AG04450 (cell line): ENCODE data around the gene CACNB3. TPM values are rescaled to one million over a fixed set of nuclear protein-coding genes. Genes with fewer than 3 reads are reported as not detected.

Experiments used
- CTCF ChIA-PET: fragments of 300-600, 350-600 bp; formaldehyde crosslinking; extraction: SDS; loops from one replicate; lab custom pipeline; 2022; ENCODE audit warnings: antibody characterized with exemption, inconsistent platforms; lab: Charles Lee
- POLR2A ChIA-PET: fragments of 350-600 bp; formaldehyde crosslinking; extraction: SDS; loops from one replicate; lab custom pipeline; 2021; ENCODE audit warnings: antibody characterized with exemption, inconsistent platforms; lab: Yijun Ruan, JAX
- DNase-seq: peaks from one replicate; pipeline ENCODE4 v3.0.0-alpha.2; 2011; ENCODE audit warnings: low read depth, low spot score
- H3K27ac ChIP-seq: one replicate; pipeline ENCODE4 v1.5.1; 2012; ENCODE audit warnings: low read depth, low read length, control low read depth
- H3K27me3 ChIP-seq: one replicate; pipeline ENCODE4 v1.6.0; 2012; ENCODE audit warnings: low read length; ENCODE audit not compliant: control insufficient read depth, insufficient read depth
- H3K4me3 ChIP-seq: 2 replicates; pipeline ENCODE4 v1.5.1; 2011; ENCODE audit warnings: mild to moderate bottlenecking, low read depth, low read length, control low read depth
- H3K9me3 ChIP-seq: 2 replicates; pipeline ENCODE4 v1.5.1; 2012; ENCODE audit warnings: low read length; ENCODE audit not compliant: control insufficient read depth, insufficient read depth
- CTCF ChIP-seq: IDR thresholded peaks from 2 replicates; pipeline ENCODE4 v1.5.1; 2011; ENCODE audit warnings: low read depth, low read length, control low read depth, inconsistent platforms
- polyA plus RNA-seq: library from polyadenylated mRNA; depleted of rRNA; stranded (reverse); fragments of >200 nt; gene quantifications from 2 replicates; pipeline ENCODE4 v1.2.3, GENCODE V29; 2011

The CACNB3 gene
- polyA plus RNA-seq, 1 experiment, result 44.9 TPM

GRCh38 chr12:48773686-48774085 is 44.6 kb upstream of the CACNB3 start:
- no peaks in the 10 kb centered on the region for H3K27me3 ChIP-seq
- CTCF ChIA-PET, result interaction anchor here (1.9 kb wide), 1 partner anchor 20 kb away, joined by 15 read pairs; no protein-coding TSS in a partner anchor
- no peak overlapping the region for H3K27ac ChIP-seq
- H3K4me3 ChIP-seq, result no peak overlapping the region
- DNase-seq, result no peak
- POLR2A ChIA-PET, result no interaction called here
- no peak for TF ChIP-seq CTCF
- H3K9me3 ChIP-seq, result no peaks in the 10 kb centered on the region

- CTCF ChIA-PET, result interaction anchor here (1.6 kb wide), 1 partner anchor 21 kb away, joined by 4 read pairs; no protein-coding TSS in a partner anchor
- POLR2A ChIA-PET, result no interaction called here
- no peak for TF ChIP-seq CTCF
- no peaks in the 10 kb centered on the region for H3K9me3 ChIP-seq
- H3K4me3 ChIP-seq, result no peak overlapping the region
- H3K27me3 ChIP-seq, result no peaks in the 10 kb centered on the region
- no peak overlapping the region for H3K27ac ChIP-seq
- DNase-seq, result no peak
Observed at GRCh38 chr12:48774516-48774915, 43.8 kb upstream of the CACNB3 start.

GRCh38 chr12:48775299-48775698 is 43.0 kb upstream of the CACNB3 start:
- no peaks in the 10 kb centered on the region for H3K9me3 ChIP-seq
- DNase-seq, result no peak
- POLR2A ChIA-PET, result no interaction called here
- TF ChIP-seq CTCF, result no peak
- H3K27me3 ChIP-seq, result no peaks in the 10 kb centered on the region
- H3K4me3 ChIP-seq, result no peak overlapping the region
- H3K27ac ChIP-seq, result no peak overlapping the region
- CTCF ChIA-PET, result interaction anchor here (1.6 kb wide), 1 partner anchor 22 kb away, joined by 4 read pairs; no protein-coding TSS in a partner anchor

- DNase-seq, result no peak
- ChIA-PET POLR2A (no interaction called here), CTCF (interaction anchor here (1.6 kb wide), 1 partner anchor 23 kb away, joined by 4 read pairs; no protein-coding TSS in a partner anchor)
Observed at GRCh38 chr12:48775991-48776649, 42.2 kb upstream of the CACNB3 start.

More at GRCh38 chr12:48775991-48776649, 42.2 kb upstream of the CACNB3 start:
- H3K27ac ChIP-seq, result no peak overlapping the region
- no peaks in the 10 kb centered on the region for H3K27me3 ChIP-seq
- no peaks in the 10 kb centered on the region for H3K9me3 ChIP-seq
- no peak overlapping the region for H3K4me3 ChIP-seq
- TF ChIP-seq CTCF, result no peak
